Panc1 (cell line): ENCODE measurements around the gene PCDHGB7.

Source experiments
- POLR2AphosphoS5 ChIP-seq: IDR thresholded peaks from 2 replicates; pipeline ENCODE4 v1.6.1; 2012; ENCODE audit warnings: mild to moderate bottlenecking, low read depth, low read length, moderate library complexity
- SIN3A ChIP-seq: IDR thresholded peaks from 2 replicates; pipeline ENCODE4 v1.6.1; 2012; ENCODE audit warnings: low read depth, mild to moderate bottlenecking, low read length, moderate library complexity, borderline replicate concordance; ENCODE audit not compliant: insufficient read depth
- TCF7L2 ChIP-seq: IDR thresholded peaks from 2 replicates; pipeline ENCODE4 v1.6.1; 2011; ENCODE audit warnings: mild to moderate bottlenecking, low read depth, low read length, inconsistent platforms
- TF ChIP-seq, protein P1 (sequence below): fragments of 450-650 bp; IDR thresholded peaks from 2 replicates; pipeline ENCODE4 v1.5.1; 2017; ENCODE audit warnings: mild to moderate bottlenecking
- TF ChIP-seq, protein P2 (sequence below), 2 experiments: IDR thresholded peaks; 2 replicates each; pipeline ENCODE4 v1.6.1; 2011 to 2012; ENCODE audit warnings: low read depth in 2 of 2, control low read depth in 1 of 2, low read length in 1 of 2, mild to moderate bottlenecking in 1 of 2, moderate library complexity in 1 of 2; ENCODE audit not compliant: insufficient read depth in 1 of 2

DNA sequence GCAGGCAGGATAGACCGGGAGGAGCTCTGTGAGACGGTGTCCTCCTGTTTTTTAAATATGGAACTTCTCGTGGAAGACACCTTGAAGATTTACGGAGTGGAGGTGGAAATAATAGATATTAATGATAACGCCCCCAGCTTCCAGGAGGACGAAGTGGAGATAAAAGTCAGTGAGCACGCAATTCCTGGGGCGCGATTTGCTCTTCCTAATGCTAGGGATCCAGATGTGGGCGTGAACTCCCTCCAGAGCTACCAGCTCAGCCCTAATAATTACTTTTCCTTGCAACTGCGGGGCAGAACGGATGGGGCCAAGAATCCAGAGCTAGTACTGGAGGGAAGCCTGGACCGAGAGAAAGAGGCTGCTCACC lies 4.0 kb downstream of the PCDHGB7 start:
- TF ChIP-seq, protein P1, sequence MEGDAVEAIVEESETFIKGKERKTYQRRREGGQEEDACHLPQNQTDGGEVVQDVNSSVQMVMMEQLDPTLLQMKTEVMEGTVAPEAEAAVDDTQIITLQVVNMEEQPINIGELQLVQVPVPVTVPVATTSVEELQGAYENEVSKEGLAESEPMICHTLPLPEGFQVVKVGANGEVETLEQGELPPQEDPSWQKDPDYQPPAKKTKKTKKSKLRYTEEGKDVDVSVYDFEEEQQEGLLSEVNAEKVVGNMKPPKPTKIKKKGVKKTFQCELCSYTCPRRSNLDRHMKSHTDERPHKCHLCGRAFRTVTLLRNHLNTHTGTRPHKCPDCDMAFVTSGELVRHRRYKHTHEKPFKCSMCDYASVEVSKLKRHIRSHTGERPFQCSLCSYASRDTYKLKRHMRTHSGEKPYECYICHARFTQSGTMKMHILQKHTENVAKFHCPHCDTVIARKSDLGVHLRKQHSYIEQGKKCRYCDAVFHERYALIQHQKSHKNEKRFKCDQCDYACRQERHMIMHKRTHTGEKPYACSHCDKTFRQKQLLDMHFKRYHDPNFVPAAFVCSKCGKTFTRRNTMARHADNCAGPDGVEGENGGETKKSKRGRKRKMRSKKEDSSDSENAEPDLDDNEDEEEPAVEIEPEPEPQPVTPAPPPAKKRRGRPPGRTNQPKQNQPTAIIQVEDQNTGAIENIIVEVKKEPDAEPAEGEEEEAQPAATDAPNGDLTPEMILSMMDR = no peak
- TF ChIP-seq POLR2AphosphoS5 (no peak), SIN3A (no peak), TCF7L2 (no peak)
- TF ChIP-seq, protein P2, sequence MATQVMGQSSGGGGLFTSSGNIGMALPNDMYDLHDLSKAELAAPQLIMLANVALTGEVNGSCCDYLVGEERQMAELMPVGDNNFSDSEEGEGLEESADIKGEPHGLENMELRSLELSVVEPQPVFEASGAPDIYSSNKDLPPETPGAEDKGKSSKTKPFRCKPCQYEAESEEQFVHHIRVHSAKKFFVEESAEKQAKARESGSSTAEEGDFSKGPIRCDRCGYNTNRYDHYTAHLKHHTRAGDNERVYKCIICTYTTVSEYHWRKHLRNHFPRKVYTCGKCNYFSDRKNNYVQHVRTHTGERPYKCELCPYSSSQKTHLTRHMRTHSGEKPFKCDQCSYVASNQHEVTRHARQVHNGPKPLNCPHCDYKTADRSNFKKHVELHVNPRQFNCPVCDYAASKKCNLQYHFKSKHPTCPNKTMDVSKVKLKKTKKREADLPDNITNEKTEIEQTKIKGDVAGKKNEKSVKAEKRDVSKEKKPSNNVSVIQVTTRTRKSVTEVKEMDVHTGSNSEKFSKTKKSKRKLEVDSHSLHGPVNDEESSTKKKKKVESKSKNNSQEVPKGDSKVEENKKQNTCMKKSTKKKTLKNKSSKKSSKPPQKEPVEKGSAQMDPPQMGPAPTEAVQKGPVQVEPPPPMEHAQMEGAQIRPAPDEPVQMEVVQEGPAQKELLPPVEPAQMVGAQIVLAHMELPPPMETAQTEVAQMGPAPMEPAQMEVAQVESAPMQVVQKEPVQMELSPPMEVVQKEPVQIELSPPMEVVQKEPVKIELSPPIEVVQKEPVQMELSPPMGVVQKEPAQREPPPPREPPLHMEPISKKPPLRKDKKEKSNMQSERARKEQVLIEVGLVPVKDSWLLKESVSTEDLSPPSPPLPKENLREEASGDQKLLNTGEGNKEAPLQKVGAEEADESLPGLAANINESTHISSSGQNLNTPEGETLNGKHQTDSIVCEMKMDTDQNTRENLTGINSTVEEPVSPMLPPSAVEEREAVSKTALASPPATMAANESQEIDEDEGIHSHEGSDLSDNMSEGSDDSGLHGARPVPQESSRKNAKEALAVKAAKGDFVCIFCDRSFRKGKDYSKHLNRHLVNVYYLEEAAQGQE (IDR thresholded peaks at IDR 0.05; ENCODE audit: insufficient read depth in 1 of 2, low read depth in 2 of 2, low read length in 1 of 2) = no peak
